Measurements from ENCODE around the gene EPHB2. TPM values are rescaled to one million over a fixed set of nuclear protein-coding genes. Genes with fewer than 3 reads are reported as not detected.

The EPHB2 gene
- total and polyA plus RNA-seq, 2 donors (not counting 3 experiments of a cell fraction or from before 2014, with no cell fraction given) = 50.8 to 69.1 TPM

- BruUV-seq (replicated peaks) = no TSS peak
- FAIRE-seq = no peak
- no peaks in the 10 kb centered on the region for H3K9me3 ChIP-seq (replicated peaks; ENCODE audit: control insufficient read depth, insufficient read depth, low read length)
- DNase-seq (ENCODE audit: low read depth, low spot score) = no peak
- no peaks in the 10 kb centered on the region for H4K20me1 ChIP-seq (replicated peaks; ENCODE audit: control insufficient read depth, extremely low read depth, insufficient read depth, low read length)
- H3K4me3 ChIP-seq (replicated peaks in 1 of 3; ENCODE audit: insufficient read depth in 1 of 3, low read depth in 1 of 3, low read length in 3 of 3) = no peak overlapping the region
- CTCF ChIA-PET = no interaction called here
- no peak overlapping the region for H3K4me2 ChIP-seq (ENCODE audit: insufficient read depth, low read length)
- no peak for TF ChIP-seq MAX (IDR thresholded peaks at IDR 0.05; ENCODE audit: insufficient read depth, insufficient read length)
- no peak for TF ChIP-seq FOS (IDR thresholded peaks at IDR 0.05; ENCODE audit: borderline replicate concordance, insufficient read depth, low read length)
- TF ChIP-seq POLR2A (IDR thresholded peaks at IDR 0.05; ENCODE audit: low read depth, low read length) = no peak
- no peak for TF ChIP-seq EZH2 (IDR thresholded peaks at IDR 0.05; ENCODE audit: borderline replicate concordance, low read depth, low read length, severe bottlenecking)
- TF ChIP-seq POLR2AphosphoS5 (IDR thresholded peaks at IDR 0.05; ENCODE audit: insufficient read depth, low read depth, low read length) = no peak
- no peak for TF ChIP-seq GATA2 (IDR thresholded peaks at IDR 0.05; ENCODE audit: insufficient read depth, insufficient read length, low read depth, low read length)
- no peak for TF ChIP-seq CTCF (IDR thresholded peaks at IDR 0.05; ENCODE audit: extremely low read depth in 1 of 2, insufficient read depth in 1 of 2, low read depth in 1 of 2, low read length in 2 of 2)
- H2AFZ ChIP-seq (ENCODE audit: low read depth, low read length) = no peak overlapping the region
- no peaks in the 10 kb centered on the region for H3K36me3 ChIP-seq (ENCODE audit: control insufficient read depth in 2 of 2, extremely low read depth in 1 of 2, insufficient read depth in 2 of 2, low read length in 2 of 2)
- H3K9ac ChIP-seq (replicated peaks; ENCODE audit: extremely low read depth, insufficient read depth, low read length) = no peak overlapping the region
- no peaks in the 10 kb centered on the region for H3K9me1 ChIP-seq (replicated peaks; ENCODE audit: control insufficient read depth, extremely low read depth, insufficient read depth, low read length)
- no peaks in the 10 kb centered on the region for H3K27me3 ChIP-seq (ENCODE audit: control insufficient read depth in 2 of 2, insufficient read depth in 2 of 2, low read length in 2 of 2)
- dilution Hi-C loops (cut with MboI; ENCODE audit: extremely low pct_ligation_motif_present, low sequenced_read_pairs) = no loop called here
- H3K4me1 ChIP-seq (ENCODE audit: control insufficient read depth, extremely low read depth, insufficient read depth, low read length) = peaks cover 9% of the 10 kb centered on the region
- POLR2A ChIA-PET = no interaction called here
- no peak overlapping the region for H3K27ac ChIP-seq (ENCODE audit: insufficient read depth, low read depth, low read length)
- H3K79me2 ChIP-seq (ENCODE audit: control insufficient read depth, insufficient read depth, low read length) = no peaks in the 10 kb centered on the region
- intact Hi-C loops (cut with micrococcal nuclease) = no loop called here
These were observed 135.8 kb downstream of the EPHB2 start for GRCh38 chr1:22846458-22846857.
